ENCODE data around the gene TNS3.

DNA sequence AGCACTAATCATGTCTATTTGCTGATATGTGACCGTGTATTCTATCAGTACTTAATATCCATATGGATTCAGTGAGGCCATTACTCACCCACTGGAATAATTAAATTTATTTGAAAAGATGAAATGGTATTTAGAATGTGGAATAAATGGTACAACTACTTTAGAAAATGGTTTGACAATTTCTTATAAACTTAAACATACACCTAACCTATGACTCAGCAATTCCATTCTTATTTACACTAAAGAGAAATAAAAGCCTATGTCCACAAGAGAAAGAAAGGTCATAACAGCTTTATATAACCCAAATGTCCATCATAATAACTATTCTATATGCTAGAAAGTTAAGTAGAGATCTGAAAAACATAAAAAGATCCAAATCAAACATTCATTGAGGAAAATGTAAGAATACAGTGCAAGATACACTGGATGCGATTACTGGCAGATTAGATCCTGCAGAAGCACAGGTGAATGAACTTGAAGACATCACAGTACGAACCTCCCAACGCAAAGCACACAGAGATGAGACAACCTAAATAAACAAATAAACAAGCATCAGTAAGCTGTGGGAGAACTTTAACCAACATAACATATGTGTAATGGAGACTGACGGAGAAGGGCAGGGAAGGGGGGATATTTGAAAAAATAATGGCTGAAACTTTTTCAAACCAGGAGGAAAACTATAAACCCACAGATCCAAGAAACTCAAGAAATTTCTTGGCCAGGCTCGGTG, 51.9 kb downstream of the TNS3 start:
- TF ChIP-seq, protein P1, sequence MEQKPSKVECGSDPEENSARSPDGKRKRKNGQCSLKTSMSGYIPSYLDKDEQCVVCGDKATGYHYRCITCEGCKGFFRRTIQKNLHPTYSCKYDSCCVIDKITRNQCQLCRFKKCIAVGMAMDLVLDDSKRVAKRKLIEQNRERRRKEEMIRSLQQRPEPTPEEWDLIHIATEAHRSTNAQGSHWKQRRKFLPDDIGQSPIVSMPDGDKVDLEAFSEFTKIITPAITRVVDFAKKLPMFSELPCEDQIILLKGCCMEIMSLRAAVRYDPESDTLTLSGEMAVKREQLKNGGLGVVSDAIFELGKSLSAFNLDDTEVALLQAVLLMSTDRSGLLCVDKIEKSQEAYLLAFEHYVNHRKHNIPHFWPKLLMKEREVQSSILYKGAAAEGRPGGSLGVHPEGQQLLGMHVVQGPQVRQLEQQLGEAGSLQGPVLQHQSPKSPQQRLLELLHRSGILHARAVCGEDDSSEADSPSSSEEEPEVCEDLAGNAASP (CRISPR knock-in tag; IDR thresholded peaks at IDR 0.05; ENCODE audit: borderline replicate concordance): no peak
- no peak for TF ChIP-seq TAF1 (CRISPR knock-in tag; IDR thresholded peaks at IDR 0.05)
- TF ChIP-seq, protein P2, sequence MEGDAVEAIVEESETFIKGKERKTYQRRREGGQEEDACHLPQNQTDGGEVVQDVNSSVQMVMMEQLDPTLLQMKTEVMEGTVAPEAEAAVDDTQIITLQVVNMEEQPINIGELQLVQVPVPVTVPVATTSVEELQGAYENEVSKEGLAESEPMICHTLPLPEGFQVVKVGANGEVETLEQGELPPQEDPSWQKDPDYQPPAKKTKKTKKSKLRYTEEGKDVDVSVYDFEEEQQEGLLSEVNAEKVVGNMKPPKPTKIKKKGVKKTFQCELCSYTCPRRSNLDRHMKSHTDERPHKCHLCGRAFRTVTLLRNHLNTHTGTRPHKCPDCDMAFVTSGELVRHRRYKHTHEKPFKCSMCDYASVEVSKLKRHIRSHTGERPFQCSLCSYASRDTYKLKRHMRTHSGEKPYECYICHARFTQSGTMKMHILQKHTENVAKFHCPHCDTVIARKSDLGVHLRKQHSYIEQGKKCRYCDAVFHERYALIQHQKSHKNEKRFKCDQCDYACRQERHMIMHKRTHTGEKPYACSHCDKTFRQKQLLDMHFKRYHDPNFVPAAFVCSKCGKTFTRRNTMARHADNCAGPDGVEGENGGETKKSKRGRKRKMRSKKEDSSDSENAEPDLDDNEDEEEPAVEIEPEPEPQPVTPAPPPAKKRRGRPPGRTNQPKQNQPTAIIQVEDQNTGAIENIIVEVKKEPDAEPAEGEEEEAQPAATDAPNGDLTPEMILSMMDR (CRISPR knock-in tag; IDR thresholded peaks at IDR 0.05): no peak
- no peak for TF ChIP-seq NFIC (IDR thresholded peaks at IDR 0.05; ENCODE audit: low read length)
- no peak for TF ChIP-seq ZNF256 (CRISPR knock-in tag; conservative IDR thresholded peaks at IDR 0.05)
- TF ChIP-seq ZBTB8A (CRISPR knock-in tag; IDR thresholded peaks at IDR 0.05; ENCODE audit: borderline replicate concordance, low read depth): no peak
- no peak for TF ChIP-seq ZNF670 (CRISPR knock-in tag; IDR thresholded peaks at IDR 0.05; ENCODE audit: borderline replicate concordance)
- no peak for TF ChIP-seq JUN (CRISPR knock-in tag; IDR thresholded peaks at IDR 0.05)

All from HepG2 (cell line).